Hypothalamus (tissue), 51 donors: ENCODE measurements around the gene CRYZL1.

ENCODE experiments used
- DNase-seq, 51 donors: peaks; one replicate each; lab custom pipeline; 2025; lab: John Stamatoyannopoulos, UW

CRYZL1 gene

GRCh38 chr21:33662046-33662445, 20.5 kb upstream of the CRYZL1 start:
- DNase-seq = no peak

GRCh38 chr21:33661146-33661545, 19.6 kb upstream of the CRYZL1 start:
- no peak for DNase-seq

- DNase-seq = no peak
These were observed 18.9 kb upstream of the CRYZL1 start for GRCh38 chr21:33660406-33660805.

GRCh38 chr21:33659568-33659949, 18.0 kb upstream of the CRYZL1 start:
- DNase-seq = no peak

- DNase-seq = no peak
These were observed 17.5 kb upstream of the CRYZL1 start for GRCh38 chr21:33658919-33659567.

GRCh38 chr21:33657124-33657820, 15.7 kb upstream of the CRYZL1 start:
- DNase-seq = no peak

GRCh38 chr21:33655588-33656221, 14.2 kb upstream of the CRYZL1 start:
- DNase-seq = no peak

- no peak for DNase-seq
These were observed 12.9 kb upstream of the CRYZL1 start for GRCh38 chr21:33654412-33654811.

GRCh38 chr21:33651965-33652680, 10.6 kb upstream of the CRYZL1 start:
- DNase-seq = no peak

GRCh38 chr21:33650929-33651509, 9.5 kb upstream of the CRYZL1 start:
- no peak for DNase-seq

- DNase-seq = no peak
These were observed 8.7 kb upstream of the CRYZL1 start for GRCh38 chr21:33650230-33650629.

- no peak for DNase-seq
These were observed 7.0 kb upstream of the CRYZL1 start for GRCh38 chr21:33648555-33648954.

GRCh38 chr21:33647587-33647986, 6.0 kb upstream of the CRYZL1 start:
- DNase-seq = no peak

- no peak for DNase-seq
These were observed 4.2 kb upstream of the CRYZL1 start for GRCh38 chr21:33645730-33646129.

GRCh38 chr21:33644383-33645074, 3.0 kb upstream of the CRYZL1 start:
- no peak for DNase-seq

- DNase-seq = peak in 6 of 51 donors; percentile 1 to 45 (median 21)
These were observed 2.2 kb upstream of the CRYZL1 start for GRCh38 chr21:33643658-33644311.

GRCh38 chr21:33642896-33643657, 1.5 kb upstream of the CRYZL1 start:
- peak in 28 of 51 donors; percentile 2 to 56 (median 26) for DNase-seq

GRCh38 chr21:33642027-33642895, 720 bp upstream of the CRYZL1 start, which contains the start of gene ITSN1:
TSS of gene ITSN1 (plus strand) at chr21:33642501. CDS start at chr21:33718829, 76,328 bp downstream.
- peak; percentile 83 to 100 (median 99) for DNase-seq
